Nephron (organoid): Measurements from ENCODE around the gene SLC26A5.
"Not testable (repeated sequence)": the region's sequence is repeated elsewhere in the genome, so short reads cannot be mapped to it uniquely, and the experiment has no call there.

Experiments used
- H3K27ac Mint-ChIP-seq, 3 experiments: 2 replicates each; pipeline ENCODE4 v1.8.0; 2020; ENCODE audit warnings: mixed read lengths in 3 of 3, mild to moderate bottlenecking in 2 of 3, moderate library complexity in 1 of 3
- H3K27me3 Mint-ChIP-seq: 2 replicates; pipeline ENCODE4 v1.8.0; 2021; ENCODE audit warnings: low read depth, mild to moderate bottlenecking, moderate library complexity, mixed read lengths
- H3K36me3 Mint-ChIP-seq: 2 replicates; pipeline ENCODE4 v1.8.0; 2020; ENCODE audit warnings: low read depth, mixed read lengths
- H3K4me1 Mint-ChIP-seq: 2 replicates; pipeline ENCODE4 v1.8.0; 2020; ENCODE audit warnings: mixed read lengths
- H3K4me3 Mint-ChIP-seq, 3 experiments: 2 replicates each; pipeline ENCODE4 v1.8.0; 2020; ENCODE audit warnings: mild to moderate bottlenecking in 3 of 3, mixed read lengths in 3 of 3, moderate library complexity in 2 of 3
- H3K9me3 Mint-ChIP-seq: 2 replicates; pipeline ENCODE4 v1.8.0; 2020; ENCODE audit warnings: mixed read lengths
- CTCF ChIP-seq, 3 experiments: fragments of 200-600 bp; sonication (generic); IDR thresholded peaks; one replicate each; pipeline ENCODE4 v1.5.0; 2021; ENCODE audit warnings: antibody characterized with exemption in 3 of 3; ENCODE audit not compliant: unreplicated experiment in 3 of 3

Gene SLC26A5

GRCh38 chr7:103446049-103446520 is at the start of gene SLC26A5:
SLC26A5 (minus strand) TSS chr7:103446207; CDS start chr7:103421514, 24,693 bp downstream.
- no peak for TF ChIP-seq CTCF (IDR thresholded peaks at IDR 0.05; ENCODE audit: unreplicated experiment in 3 of 3)
- peak within 1 kb of the TSS; percentile 76 to 83 (median 77) for H3K4me3 Mint-ChIP-seq
- H3K36me3 Mint-ChIP-seq = no peaks in the 10 kb centered on the region
- no peak within 1 kb of the TSS for H3K27ac Mint-ChIP-seq
- peaks cover under 1% of the 10 kb centered on the region for H3K9me3 Mint-ChIP-seq
- peaks cover 88% of the 10 kb centered on the region for H3K27me3 Mint-ChIP-seq
- H3K4me1 Mint-ChIP-seq = peaks cover 5% of the 10 kb centered on the region

GRCh38 chr7:103487419-103487818 is 41.4 kb upstream of the SLC26A5 start:
- Mint-ChIP-seq H3K4me3 (no peak overlapping the region), H3K4me1 (no peaks in the 10 kb centered on the region), H3K9me3 (no peaks in the 10 kb centered on the region), H3K27me3 (no peaks in the 10 kb centered on the region), H3K27ac (no peak overlapping the region), H3K36me3 (no peaks in the 10 kb centered on the region)
- TF ChIP-seq CTCF (IDR thresholded peaks at IDR 0.05; ENCODE audit: unreplicated experiment in 3 of 3) = no peak

GRCh38 chr7:103486873-103487272 is 40.9 kb upstream of the SLC26A5 start:
- not testable (repeated sequence) for H3K27ac Mint-ChIP-seq, H3K4me3 Mint-ChIP-seq, H3K36me3 Mint-ChIP-seq, H3K27me3 Mint-ChIP-seq, H3K4me1 Mint-ChIP-seq, H3K9me3 Mint-ChIP-seq

- Mint-ChIP-seq H3K36me3 (no peaks in the 10 kb centered on the region), H3K4me1 (no peaks in the 10 kb centered on the region), H3K27me3 (no peaks in the 10 kb centered on the region), H3K9me3 (no peaks in the 10 kb centered on the region), H3K27ac (no peak overlapping the region), H3K4me3 (no peak overlapping the region)
- no peak for TF ChIP-seq CTCF (IDR thresholded peaks at IDR 0.05; ENCODE audit: unreplicated experiment in 3 of 3)
Measured at GRCh38 chr7:103480771-103481170, 34.8 kb upstream of the SLC26A5 start.

- Mint-ChIP-seq H3K4me1 (no peaks in the 10 kb centered on the region), H3K27ac (no peak overlapping the region), H3K4me3 (no peak overlapping the region), H3K27me3 (no peaks in the 10 kb centered on the region), H3K9me3 (no peaks in the 10 kb centered on the region), H3K36me3 (no peaks in the 10 kb centered on the region)
- no peak for TF ChIP-seq CTCF (IDR thresholded peaks at IDR 0.05; ENCODE audit: unreplicated experiment in 3 of 3)
Measured at GRCh38 chr7:103474956-103475355, 28.9 kb upstream of the SLC26A5 start.

GRCh38 chr7:103469095-103469948 is 23.3 kb upstream of the SLC26A5 start:
- Mint-ChIP-seq H3K4me1 (no peaks in the 10 kb centered on the region), H3K27ac (no peak overlapping the region), H3K9me3 (no peaks in the 10 kb centered on the region), H3K4me3 (no peak overlapping the region), H3K27me3 (no peaks in the 10 kb centered on the region), H3K36me3 (no peaks in the 10 kb centered on the region)
- TF ChIP-seq CTCF (IDR thresholded peaks at IDR 0.05; ENCODE audit: unreplicated experiment in 3 of 3) = no peak
